AG04450 (cell line): ENCODE data around the gene VAMP8. TPM values are rescaled to one million over a fixed set of nuclear protein-coding genes. Genes with fewer than 3 reads are reported as not detected.

ENCODE experiments used
- polyA plus RNA-seq: library from polyadenylated mRNA; depleted of rRNA; stranded (reverse); fragments of >200 nt; gene quantifications from 2 replicates; pipeline ENCODE4 v1.2.3, GENCODE V29; 2011; rRNA removed
- small RNA-seq: library from RNA; depleted of rRNA; stranded (forward); fragments of <200 nt; gene quantifications from one replicate; pipeline ENCODE3, GENCODE V24; 2012; ENCODE audit warnings: low read depth; ENCODE audit not compliant: insufficient read length

Gene VAMP8
- polyA plus RNA-seq, 1 experiment, result 3.6 TPM

Small RNA genes within 50 kb of the gene (small RNA-seq; reads per million reads assigned to genes)
- gene RN7SL126P, result not detected

Other genes with a start within 250 kb of the VAMP8 start
- 121 and 155 TPM in 2 replicates for gene TGOLN2, start 249.6 kb upstream of the VAMP8 start, polyA plus RNA-seq
- 35.5 and 38.0 TPM in 2 replicates for gene RETSAT, start 223.1 kb upstream of the VAMP8 start, polyA plus RNA-seq
- 17.2 and 17.8 TPM in 2 replicates for gene ELMOD3, start 222.8 kb upstream of the VAMP8 start, polyA plus RNA-seq
- 70.5 and 97.8 TPM in 2 replicates for gene CAPG, start 167.2 kb upstream of the VAMP8 start, polyA plus RNA-seq
- gene SH2D6, start 158.9 kb upstream of the VAMP8 start, polyA plus RNA-seq, result 0.10 and 0.15 TPM in 2 replicates
- 362 and 409 TPM in 2 replicates for gene MAT2A, start 38.4 kb upstream of the VAMP8 start, polyA plus RNA-seq
- gene GGCX, start 16.1 kb upstream of the VAMP8 start, polyA plus RNA-seq, result 44.0 and 53.8 TPM in 2 replicates
- gene VAMP5, start 6.8 kb downstream of the VAMP8 start, polyA plus RNA-seq, result 100 and 123 TPM in 2 replicates
- gene RNF181, start 18.2 kb downstream of the VAMP8 start, polyA plus RNA-seq, result 260 and 351 TPM in 2 replicates
- gene TMEM150A, start 25.1 kb downstream of the VAMP8 start, polyA plus RNA-seq, result 11.4 and 14.5 TPM in 2 replicates
- gene C2orf68, start 34.5 kb downstream of the VAMP8 start, polyA plus RNA-seq, result 17.8 and 19.1 TPM in 2 replicates
- gene USP39, start 38.6 kb downstream of the VAMP8 start, polyA plus RNA-seq, result 52.6 and 53.8 TPM in 2 replicates
- gene SFTPB, start 90.6 kb downstream of the VAMP8 start, polyA plus RNA-seq, result not detected in 2 replicates
- not detected in 2 replicates for gene GNLY, start 116.8 kb downstream of the VAMP8 start, polyA plus RNA-seq
- gene ATOH8, start 176.4 kb downstream of the VAMP8 start, polyA plus RNA-seq, result 2.8 and 3.9 TPM in 2 replicates